HEK293 (cell line): Measurements from ENCODE around the gene RALY.

ENCODE experiments used
- CTCF ChIA-PET: fragments of 350-600 bp; formaldehyde crosslinking; extraction: SDS; loops from one replicate; lab custom pipeline; 2021; ENCODE audit warnings: antibody characterized with exemption; lab: Yijun Ruan, JAX
- POLR2A ChIA-PET: fragments of 300-600 bp; formaldehyde crosslinking; extraction: SDS; loops from one replicate; lab custom pipeline; 2020; ENCODE audit warnings: antibody characterized with exemption, inconsistent platforms; lab: Yijun Ruan, JAX
- H3K27ac ChIP-seq: fragments of 200-500 bp; sonication (Bioruptor generic); 2 replicates; pipeline ENCODE4 v1.5.1; 2014; ENCODE audit warnings: low read depth, low read length, control low read depth, inconsistent platforms; ENCODE audit errors: extremely low read depth
- H3K36me3 ChIP-seq, 2 experiments: fragments of 200-500 bp in 1 of 2; sonication (Bioruptor generic) in 1 of 2; 1 replicate in 1 of 2; 2 replicates in 1 of 2; pipeline ENCODE4 v1.5.1; 2014 to 2017; ENCODE audit warnings: inconsistent platforms in 2 of 2, low read length in 2 of 2; ENCODE audit not compliant: control insufficient read depth in 2 of 2, insufficient read depth in 1 of 2
- H3K4me1 ChIP-seq: fragments of 200-500 bp; sonication (Bioruptor generic); 2 replicates; pipeline ENCODE4 v1.5.1; 2014; ENCODE audit warnings: mild to moderate bottlenecking, low read length, inconsistent platforms; ENCODE audit not compliant: control insufficient read depth, insufficient read depth
- H3K4me3 ChIP-seq: 2 replicates; pipeline ENCODE4 v1.5.1; 2011; ENCODE audit warnings: low read depth, mild to moderate bottlenecking, control low read depth, low read length, moderate library complexity
- H3K9me3 ChIP-seq: fragments of 200-500 bp; sonication (Bioruptor generic); 2 replicates; pipeline ENCODE4 v1.5.1; 2014; ENCODE audit warnings: low read depth, low read length, inconsistent platforms; ENCODE audit not compliant: control insufficient read depth, insufficient read depth
- GLI2 ChIP-seq: fragments of 450-650 bp; formaldehyde crosslinking; IDR thresholded peaks from 2 replicates; pipeline ENCODE4; 2017; ENCODE audit warnings: missing biosample characterization, missing genetic modification characterization, low read depth, borderline replicate concordance
- GLIS2 ChIP-seq: fragments of 450-650 bp; formaldehyde crosslinking; IDR thresholded peaks from 2 replicates; pipeline ENCODE4 v1.5.1; 2016; ENCODE audit warnings: missing biosample characterization, missing genetic modification characterization
- KLF8 ChIP-seq: fragments of 450-650 bp; formaldehyde crosslinking; IDR thresholded peaks from 2 replicates; pipeline ENCODE4 v1.5.1; 2016; ENCODE audit warnings: missing biosample characterization, missing genetic modification characterization
- MEIS1 ChIP-seq: sonication (generic); formaldehyde crosslinking; IDR thresholded peaks from 2 replicates; pipeline ENCODE4 v1.8.1; 2022; ENCODE audit warnings: missing genetic modification reagents, mild to moderate bottlenecking, borderline replicate concordance
- MYNN ChIP-seq: fragments of 450-650 bp; formaldehyde crosslinking; IDR thresholded peaks from 2 replicates; pipeline ENCODE4 v1.5.1; 2016; ENCODE audit warnings: missing biosample characterization, missing genetic modification characterization, borderline replicate concordance
- RBAK ChIP-seq: fragments of 450-650 bp; formaldehyde crosslinking; IDR thresholded peaks from 2 replicates; pipeline ENCODE4 v1.5.1; 2016; ENCODE audit warnings: missing biosample characterization, missing genetic modification characterization
- SETDB1 ChIP-seq: IDR thresholded peaks from one replicate; pipeline ENCODE4 v1.6.1; 2017; ENCODE audit warnings: mild to moderate bottlenecking, low read length, moderate library complexity, mixed read lengths; ENCODE audit not compliant: insufficient read length
- SP2 ChIP-seq: fragments of 450-650 bp; formaldehyde crosslinking; IDR thresholded peaks from 2 replicates; pipeline ENCODE4 v1.5.1; 2016; ENCODE audit warnings: missing biosample characterization, missing genetic modification characterization
- SP3 ChIP-seq: fragments of 450-650 bp; formaldehyde crosslinking; IDR thresholded peaks from 2 replicates; pipeline ENCODE4 v1.5.1; 2016; ENCODE audit warnings: missing biosample characterization, missing genetic modification characterization
- SP7 ChIP-seq: fragments of 450-650 bp; formaldehyde crosslinking; IDR thresholded peaks from 2 replicates; pipeline ENCODE4 v1.5.1; 2016; ENCODE audit warnings: missing biosample characterization, missing genetic modification characterization
- ZBTB17 ChIP-seq: fragments of 450-650 bp; formaldehyde crosslinking; IDR thresholded peaks from 2 replicates; pipeline ENCODE4 v1.5.1; 2016; ENCODE audit warnings: missing biosample characterization, missing genetic modification characterization
- ZBTB49 ChIP-seq: fragments of 450-650 bp; formaldehyde crosslinking; IDR thresholded peaks from 2 replicates; pipeline ENCODE4 v1.5.1; 2016; ENCODE audit warnings: missing biosample characterization, missing genetic modification characterization, low read depth
- ZBTB6 ChIP-seq: fragments of 450-650 bp; formaldehyde crosslinking; IDR thresholded peaks from 2 replicates; pipeline ENCODE4 v1.5.1; 2017; ENCODE audit warnings: missing biosample characterization, missing genetic modification characterization
- ZNF10 ChIP-seq: fragments of 450-650 bp; formaldehyde crosslinking; IDR thresholded peaks from 2 replicates; pipeline ENCODE4 v1.5.1; 2017; ENCODE audit warnings: missing biosample characterization, missing genetic modification characterization
- ZNF114 ChIP-seq: fragments of 450-650 bp; formaldehyde crosslinking; IDR thresholded peaks from 2 replicates; pipeline ENCODE4 v1.5.0; 2017; ENCODE audit warnings: missing biosample characterization, missing genetic modification characterization
- ZNF175 ChIP-seq: fragments of 450-650 bp; formaldehyde crosslinking; IDR thresholded peaks from 2 replicates; pipeline ENCODE4 v1.5.1; 2016; ENCODE audit warnings: missing biosample characterization, missing genetic modification characterization
- ZNF18 ChIP-seq: fragments of 450-650 bp; formaldehyde crosslinking; IDR thresholded peaks from 2 replicates; pipeline ENCODE4 v1.5.1; 2016; ENCODE audit warnings: missing biosample characterization, missing genetic modification characterization
- ZNF2 ChIP-seq: fragments of 450-650 bp; formaldehyde crosslinking; IDR thresholded peaks from 2 replicates; pipeline ENCODE4 v1.5.1; 2016; ENCODE audit warnings: missing biosample characterization, missing genetic modification characterization
- ZNF266 ChIP-seq: fragments of 450-650 bp; formaldehyde crosslinking; IDR thresholded peaks from 2 replicates; pipeline ENCODE4 v1.5.1; 2016; ENCODE audit warnings: missing biosample characterization, missing genetic modification characterization, low read depth
- ZNF274 ChIP-seq, 2 experiments: fragments of 200-500 bp in 1 of 2; fragments of 450-650 bp in 1 of 2; sonication (Bioruptor generic) in 1 of 2; formaldehyde crosslinking in 1 of 2; IDR thresholded peaks; 2 replicates each; pipeline versions ENCODE4 v1.5.1 to v1.6.1; 2014 to 2016; ENCODE audit warnings: borderline replicate concordance in 1 of 2, inconsistent platforms in 1 of 2, low read length in 1 of 2, missing biosample characterization in 1 of 2, missing genetic modification characterization in 1 of 2
- ZNF37A ChIP-seq: fragments of 450-650 bp; IDR thresholded peaks from 2 replicates; pipeline ENCODE4 v1.5.1; 2018; ENCODE audit warnings: missing biosample characterization, missing genetic modification characterization
- ZNF423 ChIP-seq: fragments of 450-650 bp; formaldehyde crosslinking; IDR thresholded peaks from 2 replicates; pipeline ENCODE4 v1.5.1; 2016; ENCODE audit warnings: missing biosample characterization, missing genetic modification characterization
- ZNF488 ChIP-seq: fragments of 450-650 bp; formaldehyde crosslinking; IDR thresholded peaks from 2 replicates; pipeline ENCODE4 v1.5.1; 2016; ENCODE audit warnings: missing biosample characterization, missing genetic modification characterization
- ZNF513 ChIP-seq: fragments of 450-650 bp; IDR thresholded peaks from 2 replicates; pipeline ENCODE4 v1.5.1; 2018; ENCODE audit warnings: missing biosample characterization, missing genetic modification characterization
- ZNF544 ChIP-seq: fragments of 450-650 bp; formaldehyde crosslinking; IDR thresholded peaks from 2 replicates; pipeline ENCODE4 v1.5.0; 2017; ENCODE audit warnings: missing biosample characterization, missing genetic modification characterization
- ZNF610 ChIP-seq: fragments of 450-650 bp; formaldehyde crosslinking; IDR thresholded peaks from 2 replicates; pipeline ENCODE4 v1.5.1; 2016; ENCODE audit warnings: missing biosample characterization, missing genetic modification characterization, borderline replicate concordance
- ZNF624 ChIP-seq: fragments of 450-650 bp; formaldehyde crosslinking; IDR thresholded peaks from 2 replicates; pipeline ENCODE4 v1.5.1; 2017; ENCODE audit warnings: missing biosample characterization, missing genetic modification characterization
- ZNF768 ChIP-seq: fragments of 450-650 bp; formaldehyde crosslinking; IDR thresholded peaks from 2 replicates; pipeline ENCODE4 v1.5.1; 2018; ENCODE audit warnings: missing biosample characterization, mild to moderate bottlenecking, missing genetic modification characterization
- ZNF792 ChIP-seq: fragments of 450-650 bp; formaldehyde crosslinking; IDR thresholded peaks from 2 replicates; pipeline ENCODE4 v1.5.1; 2016; ENCODE audit warnings: missing biosample characterization, missing genetic modification characterization
- ZSCAN30 ChIP-seq: fragments of 450-650 bp; IDR thresholded peaks from 2 replicates; pipeline ENCODE4 v1.5.1; 2018; ENCODE audit warnings: missing biosample characterization, mild to moderate bottlenecking, missing genetic modification characterization, moderate library complexity
- ZSCAN5A ChIP-seq: fragments of 450-650 bp; formaldehyde crosslinking; IDR thresholded peaks from 2 replicates; pipeline ENCODE4 v1.5.1; 2016; ENCODE audit warnings: missing biosample characterization, missing genetic modification characterization

Gene RALY

GRCh38 chr20:33947709-33948295 is 45.9 kb upstream of the RALY start:
- Histone ChIP-seq H3K4me1 (no peaks in the 10 kb centered on the region), H3K4me3 (no peak overlapping the region), H3K9me3 (no peaks in the 10 kb centered on the region), H3K36me3 (no peaks in the 10 kb centered on the region), H3K27ac (no peak overlapping the region)
- ChIA-PET POLR2A (no interaction called here), CTCF (no interaction called here)
- TF ChIP-seq ZBTB17 (tag by site-specific recombination) (peak; percentile 49; the same call in 1 of the 2 replicates), ZNF175 (no peak), ZNF488 (no peak), ZNF37A (no peak), ZSCAN30 (0 out of 2 replicates have a peak, but pooled peaks have one; percentile 25), ZNF18 (no peak), ZNF768 (tag by site-specific recombination) (no peak), SP2 (no peak), SETDB1 (peak; percentile 95), ZNF114 (no peak), ZNF610 (tag by site-specific recombination) (no peak), ZNF10 (tag by site-specific recombination) (no peak), ZSCAN5A (no peak), ZNF792 (no peak), ZNF513 (tag by site-specific recombination) (no peak), ZNF274 (IDR thresholded peaks at IDR 0.05; ENCODE audit: low read length) (no peak), ZNF274 (tag by site-specific recombination; IDR thresholded peaks at IDR 0.05; ENCODE audit: borderline replicate concordance) (no peak), ZNF544 (tag by site-specific recombination) (no peak), ZBTB6 (tag by site-specific recombination) (no peak), SP3 (no peak), KLF8 (tag by site-specific recombination) (no peak), ZNF266 (tag by site-specific recombination) (no peak), MEIS1 (no peak), ZNF423 (tag by site-specific recombination) (no peak), ZNF624 (tag by site-specific recombination) (no peak), GLIS2 (tag by site-specific recombination) (no peak), GLI2 (tag by site-specific recombination) (no peak), ZNF2 (tag by site-specific recombination) (peak; percentile 100), MYNN (tag by site-specific recombination) (no peak), ZBTB49 (no peak), RBAK (tag by site-specific recombination) (no peak), SP7 (tag by site-specific recombination) (peak; percentile 16; the same call in 1 of the 2 replicates)
